IMR-90 (cell line): ENCODE data around the gene SH3D21. TPM values are rescaled to one million over a fixed set of nuclear protein-coding genes. Genes with fewer than 3 reads are reported as not detected.
A peak's percentile ranks its signal among the peaks of the same experiment; 100 is the strongest.

Experiments used
- ATAC-seq: fragments of 200-7000 bp; cut with Tn5 transposase; 2 replicates; pipeline ENCODE4 v1.9.1; 2020; ENCODE audit warnings: low read depth, mild to moderate bottlenecking, moderate library complexity
- BruUV-seq: library from RNA; stranded (reverse); fragments of 400-500 nt; replicated peaks from 2 replicates; lab custom pipeline; 2021; lab: Mats Ljungman, UMichigan
- CTCF ChIA-PET: fragments of 300-600 bp; formaldehyde crosslinking; extraction: SDS; loops from one replicate; lab custom pipeline; 2021; ENCODE audit warnings: antibody characterized with exemption; lab: Yijun Ruan, JAX
- POLR2A ChIA-PET: fragments of 300-600 bp; sonication (Branson Sonifier 250); formaldehyde crosslinking; loops from one replicate; lab custom pipeline; 2022; ENCODE audit warnings: antibody characterized with exemption; ENCODE audit not compliant: unreplicated experiment; lab: Charles Lee
- DNase-seq: peaks from one replicate; pipeline ENCODE4 v3.0.0; 2013
- H2AFZ ChIP-seq: replicated peaks from 2 replicates; pipeline ENCODE3; 2013; ENCODE audit warnings: low read length, mild to moderate bottlenecking; ENCODE audit not compliant: poor library complexity
- H2AK5ac ChIP-seq: 2 replicates; pipeline ENCODE4 v1.6.1; 2013; ENCODE audit warnings: low read depth, low read length, inconsistent platforms
- H2AK9ac ChIP-seq: replicated peaks from 2 replicates; pipeline ENCODE3; 2013; ENCODE audit warnings: mild to moderate bottlenecking, low read depth, low read length, moderate library complexity; ENCODE audit not compliant: poor library complexity
- H2BK120ac ChIP-seq: 2 replicates; pipeline ENCODE4 v1.6.1; 2013; ENCODE audit warnings: low read depth, low read length, inconsistent platforms
- H2BK15ac ChIP-seq: 3 replicates; pipeline ENCODE4 v1.6.1; 2013; ENCODE audit warnings: low read depth, low read length, inconsistent platforms
- H2BK20ac ChIP-seq: 2 replicates; pipeline ENCODE4 v1.6.1; 2013; ENCODE audit warnings: low read depth, mild to moderate bottlenecking, inconsistent platforms, low read length, moderate library complexity
- H2BK5ac ChIP-seq: 2 replicates; pipeline ENCODE4 v1.6.1; 2013; ENCODE audit warnings: mild to moderate bottlenecking, low read depth, low read length, inconsistent platforms; ENCODE audit not compliant: poor library complexity, severe bottlenecking
- H3K14ac ChIP-seq: replicated peaks from 2 replicates; pipeline ENCODE4 v1.6.1; 2013; ENCODE audit warnings: low read depth, low read length, inconsistent platforms
- H3K18ac ChIP-seq: 2 replicates; pipeline ENCODE4 v1.6.1; 2013; ENCODE audit warnings: low read depth, low read length, control low read depth
- H3K23ac ChIP-seq: 2 replicates; pipeline ENCODE4 v1.6.1; 2013; ENCODE audit warnings: low read depth, low read length, inconsistent platforms
- H3K27ac ChIP-seq: 2 replicates; pipeline ENCODE4 v1.5.1; 2013; ENCODE audit warnings: mild to moderate bottlenecking, control low read depth, low read length; ENCODE audit not compliant: insufficient read depth
- H3K27me3 ChIP-seq: 2 replicates; pipeline ENCODE4 v1.6.1; 2013; ENCODE audit warnings: low read length; ENCODE audit not compliant: control insufficient read depth, insufficient read depth
- H3K36me3 ChIP-seq: 2 replicates; pipeline ENCODE4 v1.6.1; 2013; ENCODE audit warnings: low read length, mixed read lengths; ENCODE audit not compliant: control insufficient read depth, insufficient read depth
- H3K4ac ChIP-seq: 2 replicates; pipeline ENCODE4 v1.6.1; 2013; ENCODE audit warnings: low read depth, low read length, inconsistent platforms
- H3K4me1 ChIP-seq: 2 replicates; pipeline ENCODE4 v1.6.1; 2013; ENCODE audit warnings: low read length, mixed read lengths; ENCODE audit not compliant: control insufficient read depth, insufficient read depth
- H3K4me2 ChIP-seq: 2 replicates; pipeline ENCODE4 v1.6.1; 2013; ENCODE audit warnings: low read depth, mild to moderate bottlenecking, control low read depth, low read length, moderate library complexity
- H3K4me3 ChIP-seq: 2 replicates; pipeline ENCODE4 v1.5.1; 2013; ENCODE audit warnings: low read depth, mild to moderate bottlenecking, control low read depth, low read length, moderate library complexity; ENCODE audit not compliant: insufficient read depth
- H3K56ac ChIP-seq: 2 replicates; pipeline ENCODE4 v1.6.1; 2013; ENCODE audit warnings: low read length, inconsistent platforms; ENCODE audit not compliant: insufficient read depth; ENCODE audit errors: extremely low read depth
- H3K79me1 ChIP-seq, 2 experiments: 2 replicates each; pipeline ENCODE4 v1.6.1; 2013; ENCODE audit warnings: low read length in 2 of 2, inconsistent platforms in 1 of 2, low read depth in 1 of 2
- H3K9ac ChIP-seq: 2 replicates; pipeline ENCODE4 v1.6.1; 2013; ENCODE audit warnings: low read depth, low read length, control low read depth
- H3K9me1 ChIP-seq: 2 replicates; pipeline ENCODE4 v1.6.1; 2013; ENCODE audit warnings: low read length, inconsistent platforms; ENCODE audit not compliant: insufficient read depth
- H3K9me3 ChIP-seq: 2 replicates; pipeline ENCODE4 v1.6.1; 2013; ENCODE audit warnings: low read length; ENCODE audit not compliant: control insufficient read depth, insufficient read depth
- H4K20me1 ChIP-seq: 2 replicates; pipeline ENCODE4 v1.6.1; 2013; ENCODE audit warnings: low read length, inconsistent platforms; ENCODE audit not compliant: insufficient read depth
- H4K5ac ChIP-seq: 2 replicates; pipeline ENCODE4 v1.6.1; 2013; ENCODE audit warnings: mild to moderate bottlenecking, low read depth, low read length, control low read depth
- H4K8ac ChIP-seq, 2 experiments: 2 replicates each; pipeline ENCODE4 v1.6.1; 2013; ENCODE audit warnings: low read depth in 2 of 2, low read length in 2 of 2, control low read depth in 1 of 2, inconsistent platforms in 1 of 2
- H4K91ac ChIP-seq: 2 replicates; pipeline ENCODE4 v1.6.1; 2013; ENCODE audit warnings: low read depth, low read length, inconsistent platforms; ENCODE audit not compliant: insufficient read depth
- CHD1 ChIP-seq: IDR thresholded peaks from 2 replicates; pipeline ENCODE4 v1.6.1; 2012; ENCODE audit warnings: low read depth, low read length, improper control_type of control experiment
- FOS ChIP-seq: fragments of 150-350 bp; IDR thresholded peaks from 2 replicates; pipeline ENCODE4 v1.6.1; 2016; ENCODE audit warnings: low read depth, low read length
- MAZ ChIP-seq: IDR thresholded peaks from 2 replicates; pipeline ENCODE4 v1.6.1; 2012; ENCODE audit warnings: low read depth, mild to moderate bottlenecking, low read length, improper control_type of control experiment, moderate library complexity, borderline replicate concordance
- MXI1 ChIP-seq: IDR thresholded peaks from 2 replicates; pipeline ENCODE4 v1.6.1; 2012; ENCODE audit warnings: low read depth, mild to moderate bottlenecking, low read length, moderate library complexity, borderline replicate concordance
- RAD21 ChIP-seq: IDR thresholded peaks from 2 replicates; pipeline ENCODE4 v1.6.1; 2012; ENCODE audit warnings: low read length, improper control_type of control experiment
- RCOR1 ChIP-seq: IDR thresholded peaks from 2 replicates; pipeline ENCODE4 v1.6.1; 2012; ENCODE audit warnings: mild to moderate bottlenecking, low read length, improper control_type of control experiment; ENCODE audit not compliant: insufficient replicate concordance
- SMC3 ChIP-seq: fragments of 150-350 bp; IDR thresholded peaks from 2 replicates; pipeline ENCODE4 v1.6.1; 2016; ENCODE audit warnings: low read depth, mild to moderate bottlenecking, antibody characterized with exemption, low read length, moderate library complexity
- WGBS, 2 experiments: methylation state at CpG; one replicate each; pipeline versions ENCODE4 v1.1.5 to v1.1.7; 2013; ENCODE audit warnings: missing lambda C conversion rate in 2 of 2; ENCODE audit not compliant: insufficient read length in 1 of 2; ENCODE audit errors: extremely low coverage in 2 of 2; 5-methylcytosine and 5-hydroxymethylcytosine counted together
- dilution Hi-C: fragments of 300-500 bp; cut with HindIII; formaldehyde crosslinking; loops from one replicate; pipeline ENCODE4 v1.14.3; 2018; ENCODE audit warnings: low sequenced_read_pairs; ENCODE audit not compliant: unreplicated experiment
- in situ Hi-C: fragments of 300-500 bp; cut with MboI; formaldehyde crosslinking; loops from 3 replicates; pipeline ENCODE4 v1.14.3; 2019; ENCODE audit warnings: low sequenced_read_pairs, inconsistent platforms, mixed read lengths
- intact Hi-C: fragments of 100-400 bp; cut with micrococcal nuclease; formaldehyde crosslinking; loops from 2 replicates; pipeline ENCODE4 v1.10.0; 2022
- polyA plus RNA-seq, 3 experiments: library from polyadenylated mRNA; depleted of rRNA; stranded (reverse); fragments of >200 nt; gene quantifications; 2 replicates each; pipeline ENCODE4 v1.2.3, GENCODE V29; 2012; ENCODE audit warnings: low replicate concordance in 1 of 3
- total RNA-seq: library from RNA; depleted of rRNA; stranded (reverse); fragments of >200 nt; gene quantifications from 2 replicates; pipeline ENCODE4 v1.2.3, GENCODE V29; 2012

The SH3D21 gene
- total and polyA plus RNA-seq, 2 of the 4 experiments (the other 2 are of a cell fraction), result 1.8 to 11.9 TPM

GRCh38 chr1:36352910-36353878 is 47.0 kb downstream of the SH3D21 start:
- H2BK20ac ChIP-seq, result peak overlapping the region; percentile 98
- peak overlapping the region; percentile 36; the same call in 1 of the 2 replicates for H3K4me2 ChIP-seq
- H2BK5ac ChIP-seq, result peak overlapping the region; percentile 99
- CTCF ChIA-PET, result interaction anchor here (1.1 to 3.2 kb wide), 3 partner anchors 11 to 67 kb away, joined by 3 to 18 read pairs (median 4); partner anchors contain the start of gene EVA1B
- H2AK9ac ChIP-seq, result peak overlapping the region; percentile 100
- peaks cover 39% of the 10 kb centered on the region for H3K9me1 ChIP-seq
- H2AK5ac ChIP-seq, result peak overlapping the region; percentile 99
- no peak overlapping the region for H3K4me3 ChIP-seq
- no TSS peak for BruUV-seq
- no peaks in the 10 kb centered on the region for H3K27me3 ChIP-seq
- H3K4ac ChIP-seq, result peak overlapping the region; percentile 100
- H2AFZ ChIP-seq, result peak overlapping the region; percentile 56
- H4K5ac ChIP-seq, result peak overlapping the region; percentile 79
- H4K8ac ChIP-seq, result peak overlapping the region; percentile 78 to 98
- peak overlapping the region; percentile 93 for H2BK15ac ChIP-seq
- dilution Hi-C loops (no loop called here), intact Hi-C loops (loop anchor here (2.0 kb wide), 1 partner anchor 16 kb away; no protein-coding TSS in a partner anchor), in situ Hi-C loops (no loop called here)
- POLR2A ChIA-PET, result interaction anchor here (0.5 to 1.7 kb wide), 2 partner anchors 204 to 207 kb away, joined by 3 to 5 read pairs; partner anchors contain the start of gene TRAPPC3
- peak overlapping the region; percentile 99 for H2BK120ac ChIP-seq
- H3K4me1 ChIP-seq, result peaks cover 45% of the 10 kb centered on the region
- TF ChIP-seq MXI1, result no peak
- no peak for TF ChIP-seq RAD21
- no peak for TF ChIP-seq CHD1
- TF ChIP-seq MAZ, result 0 out of 2 replicates have a peak, but pooled peaks have one; percentile 6
- TF ChIP-seq RCOR1, result no peak
- peak; percentile 57 for TF ChIP-seq FOS
- TF ChIP-seq SMC3, result no peak
- peak overlapping the region; percentile 100 for H4K91ac ChIP-seq
- peak overlapping the region; percentile 92 for H3K14ac ChIP-seq
- no peaks in the 10 kb centered on the region for H3K9me3 ChIP-seq
- WGBS, 2 experiments, result 54% methylated on average over 7 of the region's 15 CpGs; no CpG with 5 or more reads in 1 of the 2 experiments
- ATAC-seq, result peak; percentile 19
- DNase-seq, result peak; percentile 79
- H4K20me1 ChIP-seq, result no peaks in the 10 kb centered on the region
- peaks cover 46% of the 10 kb centered on the region for H3K36me3 ChIP-seq
- H3K27ac ChIP-seq, result peak overlapping the region; percentile 91
- peak overlapping the region; percentile 15; the same call in 1 of the 2 replicates for H3K9ac ChIP-seq
- H3K23ac ChIP-seq, result peak overlapping the region; percentile 99
- peak overlapping the region; percentile 74 for H3K56ac ChIP-seq
- peaks cover 15 to 76% of the 10 kb centered on the region in 2 experiments; a peak in 3 of 4 replicates for H3K79me1 ChIP-seq
- H3K18ac ChIP-seq, result peak overlapping the region; percentile 79
